ENCODE data around the gene NTN1.

Gene NTN1

DNA sequence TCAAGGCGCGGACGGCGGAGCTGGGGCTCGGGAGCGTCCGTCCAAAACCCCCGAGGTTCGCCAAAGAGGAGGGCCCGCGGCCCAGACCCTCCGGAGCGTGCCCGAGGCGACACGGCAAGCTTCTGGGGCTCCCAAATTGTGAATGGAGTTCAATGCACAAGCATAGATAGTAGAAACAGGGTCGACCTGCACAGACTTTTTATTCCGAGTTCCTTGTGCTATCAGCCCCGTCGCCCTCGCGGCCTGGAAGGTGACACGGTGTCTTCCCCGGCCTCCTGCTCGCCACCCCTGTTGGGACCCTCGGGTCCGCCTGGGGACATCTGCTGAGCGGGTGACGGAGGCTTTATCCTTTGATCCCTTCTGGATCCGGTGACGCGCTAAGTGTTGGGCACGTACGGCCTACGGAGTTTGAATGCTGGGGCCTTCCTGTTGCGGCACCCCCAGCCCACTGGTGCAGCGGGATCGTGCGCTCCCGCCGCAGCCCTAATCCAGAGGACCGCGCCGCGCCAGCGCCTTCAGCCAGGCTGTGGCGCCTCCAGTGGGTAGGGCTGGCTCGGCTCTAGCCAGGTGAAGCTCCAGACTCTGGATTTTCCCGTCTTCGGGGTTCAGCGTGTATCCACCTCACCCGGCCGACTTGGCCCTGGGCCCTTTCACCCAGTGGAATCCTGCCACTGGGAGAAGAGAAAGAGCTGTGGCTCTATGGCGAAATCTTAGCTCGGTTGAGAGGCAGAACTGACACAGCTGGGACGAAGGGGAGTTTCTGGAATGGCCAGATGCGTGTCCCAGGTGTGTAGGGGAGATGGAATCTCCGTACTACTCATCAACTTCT is 17.0 kb upstream of the NTN1 start:
- CTCF ChIA-PET, result no interaction called here
- TF ChIP-seq, protein P1, sequence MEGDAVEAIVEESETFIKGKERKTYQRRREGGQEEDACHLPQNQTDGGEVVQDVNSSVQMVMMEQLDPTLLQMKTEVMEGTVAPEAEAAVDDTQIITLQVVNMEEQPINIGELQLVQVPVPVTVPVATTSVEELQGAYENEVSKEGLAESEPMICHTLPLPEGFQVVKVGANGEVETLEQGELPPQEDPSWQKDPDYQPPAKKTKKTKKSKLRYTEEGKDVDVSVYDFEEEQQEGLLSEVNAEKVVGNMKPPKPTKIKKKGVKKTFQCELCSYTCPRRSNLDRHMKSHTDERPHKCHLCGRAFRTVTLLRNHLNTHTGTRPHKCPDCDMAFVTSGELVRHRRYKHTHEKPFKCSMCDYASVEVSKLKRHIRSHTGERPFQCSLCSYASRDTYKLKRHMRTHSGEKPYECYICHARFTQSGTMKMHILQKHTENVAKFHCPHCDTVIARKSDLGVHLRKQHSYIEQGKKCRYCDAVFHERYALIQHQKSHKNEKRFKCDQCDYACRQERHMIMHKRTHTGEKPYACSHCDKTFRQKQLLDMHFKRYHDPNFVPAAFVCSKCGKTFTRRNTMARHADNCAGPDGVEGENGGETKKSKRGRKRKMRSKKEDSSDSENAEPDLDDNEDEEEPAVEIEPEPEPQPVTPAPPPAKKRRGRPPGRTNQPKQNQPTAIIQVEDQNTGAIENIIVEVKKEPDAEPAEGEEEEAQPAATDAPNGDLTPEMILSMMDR (IDR thresholded peaks at IDR 0.05; ENCODE audit: insufficient read depth, low read length, missing control alignments), result no peak
- POLR2A ChIA-PET, result no interaction called here
- DNase-seq (ENCODE audit: low read depth, low spot score), result no peak
- H3K4me3 ChIP-seq (ENCODE audit: low read depth, low read length), result no peak overlapping the region

- TF ChIP-seq, protein P1 (IDR thresholded peaks at IDR 0.05; ENCODE audit: insufficient read depth, low read length, missing control alignments), result no peak
- ChIA-PET CTCF (no interaction called here), POLR2A (no interaction called here)
- no peak for DNase-seq (ENCODE audit: low read depth, low spot score)
- no peak overlapping the region for H3K4me3 ChIP-seq (ENCODE audit: low read depth, low read length)
Measured at GRCh38 chr17:9004961-9005285, 16.4 kb upstream of the NTN1 start.

DNA sequence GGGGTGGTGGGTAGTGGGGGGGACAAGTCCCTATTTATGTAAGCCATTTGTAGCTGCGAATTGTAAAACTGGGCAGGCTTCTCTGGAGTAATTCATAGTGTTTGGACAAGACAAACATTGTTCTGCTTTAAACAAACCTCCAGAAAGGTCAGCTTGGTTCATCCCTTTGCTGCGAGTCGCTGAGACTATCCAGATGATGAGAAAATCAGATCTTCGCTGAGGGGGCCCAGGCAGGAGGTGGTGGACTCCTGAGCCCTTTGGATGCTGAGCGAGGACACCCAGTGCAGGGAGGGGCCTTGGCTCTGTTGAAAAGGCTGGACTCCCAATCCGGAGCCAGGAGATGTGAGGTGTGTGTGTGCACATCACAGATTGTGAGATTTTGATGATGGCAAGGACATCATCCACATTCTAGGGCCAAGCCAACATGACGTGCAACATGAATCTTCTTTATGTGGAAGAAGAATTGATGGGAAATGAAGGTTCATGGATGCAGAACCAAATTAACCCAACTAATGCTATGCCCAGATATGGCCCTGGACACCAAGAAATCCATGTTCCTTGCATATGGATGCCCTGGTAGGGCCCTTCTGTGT is 15.0 kb upstream of the NTN1 start:
- no peak overlapping the region for H3K4me3 ChIP-seq (ENCODE audit: low read depth, low read length)
- CTCF ChIA-PET, result no interaction called here
- DNase-seq (ENCODE audit: low read depth, low spot score), result no peak
- POLR2A ChIA-PET, result no interaction called here
- TF ChIP-seq, protein P1 (IDR thresholded peaks at IDR 0.05; ENCODE audit: insufficient read depth, low read length, missing control alignments), result no peak

GRCh38 chr17:9007052-9007714 is 14.1 kb upstream of the NTN1 start:
- TF ChIP-seq, protein P1 (IDR thresholded peaks at IDR 0.05; ENCODE audit: insufficient read depth, low read length, missing control alignments), result no peak
- ChIA-PET POLR2A (no interaction called here), CTCF (no interaction called here)

GRCh38 chr17:9009096-9009495 is 12.2 kb upstream of the NTN1 start:
- DNase-seq (ENCODE audit: low read depth, low spot score), result no peak
- H3K4me3 ChIP-seq (ENCODE audit: low read depth, low read length), result no peak overlapping the region
- TF ChIP-seq, protein P1 (IDR thresholded peaks at IDR 0.05; ENCODE audit: insufficient read depth, low read length, missing control alignments), result no peak
- ChIA-PET POLR2A (no interaction called here), CTCF (interaction anchor here (2.2 kb wide), 1 partner anchor 11 kb away, joined by 9 read pairs; no protein-coding TSS in a partner anchor)

More at GRCh38 chr17:9007052-9007714, 14.1 kb upstream of the NTN1 start:
- DNase-seq (ENCODE audit: low read depth, low spot score), result no peak
- no peak overlapping the region for H3K4me3 ChIP-seq (ENCODE audit: low read depth, low read length)

DNA sequence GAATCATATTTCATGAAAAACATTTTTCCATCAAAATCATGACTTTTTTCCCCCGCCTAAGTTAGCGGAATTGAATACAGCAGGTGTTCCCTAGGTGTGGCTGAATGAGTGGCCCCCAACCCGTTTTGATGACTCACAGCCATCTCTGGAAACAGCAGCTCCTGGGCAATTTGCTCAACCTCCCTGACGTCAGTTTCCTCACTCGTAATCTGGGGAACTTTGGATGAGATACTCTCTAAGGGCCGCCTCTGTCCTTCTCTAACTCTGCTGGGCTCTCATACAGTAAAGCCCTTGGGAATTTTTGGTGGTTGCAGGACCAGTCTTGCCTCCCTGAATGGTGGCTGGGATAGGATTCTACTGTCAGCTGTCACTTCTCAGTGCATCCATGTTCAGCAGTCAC is 11.6 kb upstream of the NTN1 start:
- CTCF ChIA-PET, result interaction anchor here (2.2 kb wide), 1 partner anchor 11 kb away, joined by 9 read pairs; no protein-coding TSS in a partner anchor

More for the DNA sequence above, 11.6 kb upstream of the NTN1 start:
- POLR2A ChIA-PET, result no interaction called here
- DNase-seq (ENCODE audit: low read depth, low spot score), result no peak
- TF ChIP-seq, protein P1 (IDR thresholded peaks at IDR 0.05; ENCODE audit: insufficient read depth, low read length, missing control alignments), result no peak
- no peak overlapping the region for H3K4me3 ChIP-seq (ENCODE audit: low read depth, low read length)
